Left renal pelvis (tissue), 4 donors: ENCODE data around the gene ICAM5. TPM values are rescaled to one million over a fixed set of nuclear protein-coding genes. Genes with fewer than 3 reads are reported as not detected.
"Not testable (repeated sequence)": the region's sequence is repeated elsewhere in the genome, so short reads cannot be mapped to it uniquely, and the experiment has no call there.

ENCODE experiments used
- DNase-seq, 4 donors: peaks; one replicate each; pipeline ENCODE4 v3.0.0-alpha.2; 2013; ENCODE audit warnings: low read depth in 4 of 4, low spot score in 3 of 4
- polyA plus RNA-seq, 4 donors: library from polyadenylated mRNA; unstranded; fragments of 120-200 nt; gene quantifications; one replicate each; pipeline ENCODE4 v1.2.1, GENCODE V29; 2013; ENCODE audit not compliant: insufficient read length in 4 of 4

Gene ICAM5
- polyA plus RNA-seq, 4 donors: 0.15 to 0.24 (median 0.22) TPM

DNA sequence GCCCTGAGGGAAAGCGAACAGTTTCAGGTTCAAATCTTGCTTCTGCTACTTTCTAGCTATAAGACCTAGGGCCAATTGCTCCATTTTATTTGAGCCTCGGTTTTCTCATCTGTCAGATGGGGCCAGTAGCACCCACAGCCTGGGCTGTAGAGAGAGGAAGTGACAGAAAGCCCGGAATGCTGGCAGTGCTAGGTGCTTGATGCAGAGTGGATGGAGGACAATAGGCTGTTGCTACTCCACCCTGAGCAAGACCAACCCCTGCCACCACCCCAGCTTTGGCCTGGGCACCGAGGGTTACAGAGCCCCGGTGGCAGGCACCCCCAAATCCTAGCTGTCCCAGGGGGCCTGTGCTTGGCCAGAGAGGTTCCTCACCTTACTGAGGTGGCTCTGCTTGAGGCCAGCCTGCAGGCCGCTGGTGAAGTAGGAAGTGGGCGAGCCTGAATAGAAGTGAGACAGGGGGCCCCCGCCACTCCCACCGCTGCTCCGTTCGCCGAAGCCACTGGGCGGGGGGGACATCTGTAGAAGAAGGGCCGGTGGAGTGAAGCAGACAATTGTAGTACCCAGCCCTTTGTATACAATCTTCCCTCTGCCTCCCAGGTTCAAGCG lies 28.2 kb downstream of the ICAM5 start:
- no peak for DNase-seq

DNA sequence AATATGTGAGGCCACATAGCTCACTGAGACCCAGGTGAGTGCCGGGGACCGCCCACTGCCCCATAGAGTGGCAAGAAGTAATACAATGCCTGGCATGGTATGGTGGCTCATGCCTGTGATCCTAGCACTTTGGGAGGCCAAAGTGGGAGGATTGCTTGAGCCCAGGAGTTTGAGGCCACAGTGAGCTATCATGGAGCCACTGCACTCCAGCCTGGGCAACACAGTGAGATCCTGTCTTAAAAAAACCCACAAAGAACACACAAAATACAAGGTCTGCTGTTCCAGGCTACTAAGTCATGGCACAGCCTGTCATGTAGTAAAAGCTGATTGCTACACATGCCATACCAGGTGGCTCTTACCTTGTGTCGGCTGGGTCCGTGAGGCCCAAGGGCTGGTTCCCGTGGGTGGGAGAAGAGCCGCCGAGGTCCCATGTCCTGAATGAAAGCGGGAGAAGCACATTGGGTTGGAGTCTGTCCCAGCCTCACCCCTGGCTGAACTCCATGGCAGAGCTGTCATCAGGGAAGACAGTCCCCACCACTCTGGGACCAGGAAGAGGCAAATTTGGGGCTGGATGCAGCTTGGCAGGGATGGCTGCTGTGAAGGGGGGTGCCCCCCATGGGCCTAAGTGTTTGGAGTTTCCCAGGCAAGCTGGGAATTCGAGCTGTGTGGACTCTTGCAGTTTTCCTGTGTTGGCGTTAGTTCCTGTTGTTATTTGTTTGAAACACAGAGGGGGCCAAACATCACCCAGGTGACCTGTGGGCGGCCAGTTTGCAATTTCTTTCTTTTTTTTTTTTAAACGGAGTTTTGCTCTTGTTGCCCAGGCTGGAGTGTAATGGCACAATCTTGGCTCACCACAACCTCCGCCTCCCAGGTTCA lies 29.3 kb downstream of the ICAM5 start:
- no peak for DNase-seq

DNA sequence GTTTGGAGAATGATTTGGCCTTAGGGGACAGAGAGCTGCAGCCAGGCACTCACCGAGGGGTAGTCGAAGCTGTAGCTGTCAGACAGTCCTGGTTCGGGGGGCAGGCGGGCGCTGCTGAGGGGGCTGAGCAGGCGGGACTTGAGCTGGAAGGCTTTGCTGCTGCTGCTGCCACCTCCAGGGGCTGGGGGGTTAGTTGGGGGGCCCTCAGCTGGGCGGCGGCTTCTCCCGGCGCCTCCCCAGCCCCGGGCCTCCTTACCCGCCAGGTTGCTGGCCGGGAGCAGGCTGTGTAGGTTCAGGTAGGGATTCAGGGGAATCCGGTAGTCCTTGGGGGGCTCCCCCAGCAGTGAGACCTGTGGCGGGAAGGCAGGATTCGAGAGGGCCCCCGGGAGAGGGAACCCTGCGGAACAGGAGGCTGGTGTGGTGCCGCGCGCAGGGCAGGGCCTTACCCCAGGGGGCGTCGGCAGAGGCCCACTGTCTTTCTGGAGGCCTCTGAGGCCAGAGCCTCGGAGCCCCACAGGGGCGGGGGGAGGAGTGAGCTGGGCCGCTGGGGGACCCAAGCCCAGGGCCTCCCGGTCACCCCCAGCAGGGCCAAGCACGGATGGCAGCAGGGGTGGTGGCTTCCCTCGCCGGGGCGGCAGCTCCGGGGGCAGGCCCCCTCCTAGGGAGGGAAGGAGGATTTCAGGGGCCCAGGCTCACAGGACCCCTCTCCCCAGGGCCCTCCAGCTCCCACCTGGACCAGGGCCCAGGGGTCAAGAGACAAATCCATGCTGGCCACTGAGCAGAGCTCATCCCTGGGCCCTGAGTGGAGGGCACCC lies 31.1 kb downstream of the ICAM5 start:
- DNase-seq: no peak

GRCh38 chr19:10321417-10321797 lies 31.7 kb downstream of the ICAM5 start:
- no peak for DNase-seq

DNA sequence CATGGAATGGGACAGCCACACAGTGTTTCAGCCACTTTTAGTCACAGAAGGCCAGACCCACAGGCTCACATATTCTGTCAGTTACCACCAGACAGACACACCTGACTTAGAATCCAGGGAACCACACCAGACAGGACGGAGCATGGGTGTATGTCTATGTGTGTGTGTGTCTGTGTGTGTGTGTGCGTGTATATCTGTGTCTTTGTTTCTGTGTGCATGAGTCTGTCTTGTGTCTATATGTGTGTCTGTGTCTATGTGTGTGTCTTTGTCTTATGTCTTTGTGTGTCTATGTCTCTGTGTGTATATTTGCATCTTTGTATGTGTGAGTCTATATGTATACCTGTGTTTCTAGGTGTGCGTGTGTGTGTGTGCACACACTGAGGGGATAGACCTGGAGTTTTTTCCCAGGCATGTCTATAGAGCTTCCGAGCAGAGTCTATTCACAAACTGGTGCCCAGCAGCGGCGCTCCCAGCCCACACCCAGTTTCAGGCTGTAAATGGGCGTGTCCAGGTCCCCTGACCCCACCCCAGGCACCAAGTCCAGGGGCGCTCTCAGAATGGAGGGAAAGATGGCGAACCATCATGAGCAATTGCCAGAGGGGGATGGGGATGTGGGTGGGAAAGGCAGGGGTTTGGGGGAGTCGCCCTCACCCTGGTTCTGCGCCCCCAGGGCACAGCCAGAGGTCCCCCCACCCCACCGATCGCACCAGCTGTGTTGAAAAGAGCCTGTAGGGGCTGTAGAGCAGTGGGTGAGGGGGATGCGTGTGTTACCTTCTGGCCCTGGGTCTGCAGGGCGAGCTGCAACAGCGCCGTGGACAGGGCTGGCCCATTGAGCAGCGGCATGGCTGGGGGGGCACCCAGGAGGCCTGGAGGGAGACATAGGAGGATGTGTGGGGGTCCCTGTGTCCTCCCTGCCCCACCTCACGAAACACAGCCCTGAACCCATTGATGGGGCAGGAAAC lies 32.4 kb downstream of the ICAM5 start:
- DNase-seq: no peak

GRCh38 chr19:10325732-10326131 lies 36.0 kb downstream of the ICAM5 start:
- DNase-seq: no peak

- DNase-seq: no peak
Measured at GRCh38 chr19:10327793-10328192, 38.0 kb downstream of the ICAM5 start.

DNA sequence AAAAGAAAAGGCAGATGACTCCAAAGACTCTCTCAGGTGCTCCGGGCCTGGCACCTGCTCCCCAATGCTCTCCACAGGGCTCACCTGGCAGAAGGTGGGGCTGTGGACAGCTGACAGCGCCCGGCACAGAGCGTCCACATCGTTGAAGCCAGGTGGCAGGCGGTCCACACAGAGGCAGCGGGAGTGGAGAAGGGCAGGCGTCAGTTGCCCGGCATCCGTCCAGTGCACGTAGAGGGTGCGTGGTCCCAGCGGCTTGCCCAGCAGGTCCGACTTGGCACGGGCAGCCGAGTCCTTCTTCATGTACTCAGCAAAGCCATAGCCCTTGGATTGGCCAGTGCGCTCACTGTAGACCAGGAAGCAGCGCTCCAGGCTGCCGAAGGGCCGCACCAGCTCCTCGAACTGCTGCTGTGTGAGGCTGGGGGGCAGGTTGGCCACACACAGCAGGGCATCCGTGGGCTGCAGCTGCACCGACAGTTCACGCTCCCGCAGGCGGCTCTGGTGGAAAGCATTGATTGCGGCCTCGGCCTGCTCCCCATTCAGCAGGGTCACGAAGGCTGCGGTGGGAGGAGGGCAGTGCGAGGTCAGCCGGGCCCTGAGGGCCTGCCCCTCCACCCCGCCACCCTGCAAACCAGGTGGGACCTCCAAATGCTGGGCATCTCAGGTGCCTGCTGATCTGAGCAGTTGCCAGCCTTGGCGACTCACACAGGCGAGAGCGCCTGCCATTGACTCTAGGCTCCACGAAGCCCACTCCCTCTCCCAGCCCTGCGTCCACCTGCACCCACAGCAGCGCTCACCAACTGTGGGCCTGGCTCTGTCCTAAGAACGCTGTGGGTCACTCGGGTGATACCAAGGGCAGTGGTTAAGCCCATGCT lies 39.0 kb downstream of the ICAM5 start:
- no peak for DNase-seq

- DNase-seq: no peak
Measured at GRCh38 chr19:10329555-10329954, 39.8 kb downstream of the ICAM5 start.

GRCh38 chr19:10332158-10332964 lies 42.6 kb downstream of the ICAM5 start:
- DNase-seq: no peak

GRCh38 chr19:10332965-10333757 lies 43.4 kb downstream of the ICAM5 start, which contains the start of gene RAVER1:
Gene RAVER1 (minus strand): TSS chr19:10333529. CDS start chr19:10333507, 22 bp downstream.
- peak; percentile 89 to 94 (median 92) for DNase-seq

GRCh38 chr19:10333758-10334587 lies 44.2 kb downstream of the ICAM5 start:
- no peak for DNase-seq

DNA sequence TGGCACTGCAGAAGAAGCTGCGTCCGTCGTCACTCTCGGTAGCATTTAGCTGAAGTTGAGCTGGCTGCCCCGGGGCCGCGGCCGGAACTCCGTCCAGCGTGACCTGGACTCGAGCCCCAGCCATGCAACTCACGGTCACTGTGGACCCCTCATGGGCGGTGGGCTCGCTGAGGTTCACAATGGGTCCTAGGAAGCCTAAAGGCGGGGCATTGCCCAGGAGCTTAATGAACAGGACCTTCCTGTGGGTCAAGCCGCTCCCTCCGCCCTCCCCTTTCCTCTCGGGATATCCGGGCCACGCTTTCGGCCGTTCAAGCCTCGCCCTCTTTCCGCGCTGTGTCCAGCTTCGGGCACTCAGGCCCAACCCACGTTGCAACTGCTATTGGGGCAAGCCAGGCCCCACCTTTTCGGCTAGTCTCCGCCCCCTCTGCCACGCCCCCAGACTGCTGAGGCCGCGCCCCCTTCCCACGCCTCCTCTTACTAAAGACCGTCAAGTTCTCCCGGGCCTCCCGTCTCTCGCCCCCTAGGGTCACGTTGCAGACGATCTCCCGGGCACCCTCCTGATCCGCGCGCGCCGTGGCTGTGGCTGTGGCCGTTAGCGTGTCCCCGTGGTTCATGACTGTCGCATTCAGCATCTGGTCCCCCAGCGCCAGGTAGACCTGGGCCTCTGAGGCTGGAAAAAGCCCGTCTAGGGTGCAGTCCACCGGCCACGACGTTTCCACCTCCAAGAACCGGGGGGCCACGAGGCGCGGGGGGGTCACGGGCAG lies 45.0 kb downstream of the ICAM5 start:
- DNase-seq: peak in 3 of 4 donors; percentile 70 to 82 (median 77)

DNA sequence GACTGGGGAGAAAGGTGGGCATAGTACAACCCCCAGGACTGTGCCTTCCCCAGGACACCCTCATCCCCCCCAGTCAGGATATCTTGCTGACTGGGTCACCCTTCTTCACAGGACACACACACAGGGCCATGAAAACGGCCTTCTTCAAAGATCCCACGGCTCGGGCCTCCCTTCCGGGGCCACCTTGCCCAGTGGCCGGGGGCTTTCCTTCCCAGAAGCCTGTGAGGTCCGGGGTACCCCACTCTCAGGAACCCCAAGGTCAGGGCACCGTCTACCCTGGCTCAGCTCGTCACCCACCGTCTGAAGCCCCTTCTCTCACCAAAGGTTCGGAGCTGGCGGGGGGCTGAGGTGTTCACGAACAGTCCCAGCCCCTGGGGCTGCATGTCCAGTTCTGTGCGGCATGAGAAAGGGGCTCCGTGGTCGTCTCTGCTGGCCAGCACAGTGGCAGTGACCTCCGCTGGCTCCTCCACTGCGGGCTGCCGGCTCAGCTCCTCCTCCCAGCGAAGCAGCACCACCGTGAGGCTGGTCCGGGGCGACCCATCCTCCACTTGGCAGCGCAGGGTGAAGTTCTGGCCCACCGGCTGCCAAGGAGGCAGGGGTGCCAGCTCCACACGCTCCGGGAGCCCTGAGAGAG lies 45.7 kb downstream of the ICAM5 start:
- no peak for DNase-seq

GRCh38 chr19:10336725-10337124 lies 47.0 kb downstream of the ICAM5 start:
- not testable (repeated sequence) for DNase-seq
